ENCODE data around the gene PPP1R14C.

The PPP1R14C gene

DNA sequence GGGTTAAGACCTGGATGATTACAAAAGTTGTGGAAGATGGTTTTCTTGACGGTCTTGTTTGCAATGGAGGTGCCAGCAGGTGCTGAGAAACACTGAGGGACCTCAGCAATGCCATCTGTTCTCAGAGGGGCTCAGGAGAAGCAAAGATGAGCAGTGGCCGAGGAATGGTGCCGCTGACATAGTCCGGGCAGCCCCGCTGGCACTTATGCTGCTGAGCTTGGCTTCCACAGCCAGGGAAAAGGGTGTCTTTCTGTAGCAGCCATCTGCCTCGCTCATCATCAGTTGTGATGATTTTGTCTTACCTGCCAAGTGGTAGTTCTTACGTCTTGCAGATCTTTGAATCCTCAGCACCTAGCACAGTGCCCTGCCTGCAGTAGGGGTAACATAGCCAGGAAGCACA is 55.7 kb downstream of the PPP1R14C start:
- no peak for DNase-seq

DNA sequence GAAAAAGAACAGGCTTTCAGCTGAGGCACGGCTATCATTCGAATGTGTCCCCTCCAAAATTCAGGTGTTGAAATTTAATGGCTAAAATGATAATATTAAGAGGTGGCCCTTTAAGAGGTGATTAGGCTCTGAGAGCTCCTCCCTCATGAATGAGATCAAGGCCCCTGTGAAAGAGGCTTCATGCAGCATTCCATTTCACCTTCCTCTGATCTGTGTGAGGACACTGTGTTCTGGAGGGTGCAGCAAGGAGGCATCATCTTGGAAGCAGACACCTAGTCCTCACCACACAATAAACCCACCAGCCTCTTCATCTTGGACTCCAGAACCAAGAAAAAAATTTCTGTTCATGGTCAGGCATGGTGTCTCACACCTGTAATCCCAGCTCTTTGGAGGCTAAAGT is 56.4 kb downstream of the PPP1R14C start:
- no peak for DNase-seq

DNA sequence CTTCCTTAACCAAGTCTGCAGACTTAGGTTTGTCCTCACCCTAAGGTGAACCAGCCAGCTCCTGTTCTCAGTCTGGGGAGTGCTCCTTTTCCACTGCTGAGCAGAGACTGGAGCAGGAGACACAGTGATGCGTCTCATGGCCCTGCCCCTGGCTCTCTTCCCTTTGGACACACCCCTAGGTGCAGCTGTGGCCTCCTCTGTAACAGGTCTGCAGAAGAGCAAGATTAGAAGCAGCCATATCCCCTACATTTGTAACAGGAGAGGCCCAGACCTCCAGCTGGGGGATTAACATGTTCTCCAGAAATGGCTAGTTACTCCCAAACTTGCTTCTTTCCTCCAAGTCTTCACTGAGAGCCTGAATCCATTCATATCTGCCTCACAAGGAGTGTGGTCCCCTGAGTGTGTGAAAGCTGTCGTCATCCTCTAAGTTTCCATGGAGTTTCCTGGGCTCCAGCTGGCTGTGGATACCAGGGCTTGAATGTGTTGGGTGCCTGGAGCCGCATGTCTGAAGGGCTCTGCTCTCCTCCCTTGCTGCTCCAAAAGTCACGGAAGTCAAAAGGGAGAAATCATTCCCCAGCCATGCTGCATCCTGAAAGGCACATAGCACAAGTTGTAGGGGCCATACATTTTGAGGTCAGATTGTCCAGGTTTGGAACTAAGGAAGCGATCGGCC is 57.7 kb downstream of the PPP1R14C start:
- no peak for DNase-seq

DNA sequence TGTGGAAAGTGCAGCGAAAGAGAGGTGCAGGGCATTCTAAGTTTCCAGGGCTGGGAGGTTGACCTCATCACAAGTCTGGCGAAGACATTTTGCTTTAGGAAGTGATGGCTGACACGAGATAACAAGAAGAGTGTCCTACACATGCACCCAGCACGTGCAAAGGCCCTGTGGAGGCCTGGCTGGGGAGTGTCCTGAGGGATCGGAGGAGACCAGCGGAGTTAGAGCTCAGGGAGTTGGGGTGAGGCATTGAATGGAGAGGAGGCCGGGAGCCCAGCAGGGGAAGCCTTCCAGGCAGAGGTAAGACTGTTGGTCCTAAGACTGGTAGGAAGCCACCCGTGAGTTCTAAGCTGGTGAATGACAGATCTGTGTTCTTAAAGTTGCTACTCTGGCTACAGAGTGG is 58.4 kb downstream of the PPP1R14C start:
- DNase-seq = no peak

DNA sequence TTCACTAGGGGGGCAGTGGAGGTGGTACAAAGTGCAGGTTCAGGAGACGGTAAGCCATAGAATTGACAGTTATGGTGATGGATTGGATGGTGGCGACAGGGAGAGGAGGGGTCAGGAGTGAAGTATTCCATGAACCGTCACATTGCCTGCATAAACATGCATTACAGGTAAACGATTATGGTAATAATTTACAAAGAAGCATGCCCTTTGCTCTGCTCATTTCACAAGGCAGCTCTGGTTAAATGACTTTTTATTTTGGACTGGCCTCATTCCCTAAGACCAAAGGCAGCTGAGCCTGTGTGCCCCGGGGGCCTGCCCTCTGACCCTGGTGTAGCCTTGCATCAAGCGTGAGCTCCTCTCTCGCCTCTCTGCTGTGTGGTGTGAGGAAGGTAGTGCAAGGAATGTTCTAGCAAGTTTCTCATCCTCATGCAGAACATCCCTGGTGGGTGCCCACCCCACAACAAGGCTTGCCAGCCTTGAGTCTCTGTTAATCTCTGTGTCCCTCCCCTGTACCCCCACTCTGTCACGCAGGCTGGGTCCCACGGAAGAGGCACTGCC is 59.0 kb downstream of the PPP1R14C start:
- DNase-seq = no peak

DNA sequence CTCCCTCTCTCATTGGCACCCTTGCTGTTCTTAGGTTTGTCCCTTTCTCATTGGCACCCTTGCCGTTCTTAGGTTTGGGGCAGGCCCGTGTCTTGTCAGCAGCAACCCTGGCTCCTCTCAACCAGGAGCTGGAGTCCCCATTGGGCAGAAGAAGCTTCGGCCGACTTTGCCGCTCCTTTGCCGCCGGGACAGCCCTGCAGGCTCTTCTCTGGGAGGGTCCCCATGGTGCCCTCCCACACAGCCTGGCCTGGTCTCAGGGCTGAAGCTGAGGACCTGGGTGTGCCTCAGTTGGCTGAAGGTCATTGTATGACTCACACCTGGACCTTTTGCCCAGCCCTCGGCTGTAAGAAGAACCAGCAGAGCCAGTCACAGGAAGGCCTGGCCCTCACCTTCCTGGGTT is 59.6 kb downstream of the PPP1R14C start:
- no peak for DNase-seq

DNA sequence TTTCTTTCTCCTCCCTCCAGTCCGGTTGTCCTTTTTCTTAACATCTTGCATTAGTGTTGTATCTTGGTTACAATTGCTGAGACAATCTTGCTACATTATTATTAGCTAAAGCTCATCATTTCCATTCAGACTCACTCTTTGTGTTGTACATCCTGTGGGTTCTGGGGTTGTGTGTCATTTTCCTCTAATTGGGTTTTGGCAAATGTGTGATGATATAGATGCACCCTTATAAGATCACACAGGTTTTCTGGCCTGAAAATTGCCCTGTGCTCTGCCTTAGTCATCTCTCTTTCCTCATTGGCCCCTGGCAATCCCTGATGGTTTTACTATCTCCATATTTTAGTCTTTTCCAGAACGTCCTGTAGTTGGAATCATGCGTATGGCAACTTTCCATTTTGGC is 60.1 kb downstream of the PPP1R14C start:
- no peak for DNase-seq

DNA sequence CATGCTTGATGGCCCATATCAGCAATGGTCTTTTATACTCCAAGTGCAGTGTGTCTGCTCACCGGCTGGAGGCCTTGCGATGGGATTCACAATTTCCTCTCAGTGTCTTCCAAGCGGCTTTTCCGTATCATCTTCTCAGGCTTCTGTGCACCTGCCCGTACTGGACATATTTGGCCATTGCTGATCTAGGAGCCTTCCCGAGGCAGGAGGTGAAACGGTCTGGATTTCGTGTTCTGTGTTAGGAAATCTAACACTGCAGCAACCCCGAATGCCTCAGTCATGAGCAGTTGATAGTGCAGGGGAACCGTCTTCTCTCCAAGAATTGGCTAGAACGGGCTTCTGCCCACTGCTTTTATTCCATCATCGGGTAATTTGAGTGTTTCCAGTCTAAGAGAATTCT is 60.5 kb downstream of the PPP1R14C start:
- DNase-seq = no peak

DNA sequence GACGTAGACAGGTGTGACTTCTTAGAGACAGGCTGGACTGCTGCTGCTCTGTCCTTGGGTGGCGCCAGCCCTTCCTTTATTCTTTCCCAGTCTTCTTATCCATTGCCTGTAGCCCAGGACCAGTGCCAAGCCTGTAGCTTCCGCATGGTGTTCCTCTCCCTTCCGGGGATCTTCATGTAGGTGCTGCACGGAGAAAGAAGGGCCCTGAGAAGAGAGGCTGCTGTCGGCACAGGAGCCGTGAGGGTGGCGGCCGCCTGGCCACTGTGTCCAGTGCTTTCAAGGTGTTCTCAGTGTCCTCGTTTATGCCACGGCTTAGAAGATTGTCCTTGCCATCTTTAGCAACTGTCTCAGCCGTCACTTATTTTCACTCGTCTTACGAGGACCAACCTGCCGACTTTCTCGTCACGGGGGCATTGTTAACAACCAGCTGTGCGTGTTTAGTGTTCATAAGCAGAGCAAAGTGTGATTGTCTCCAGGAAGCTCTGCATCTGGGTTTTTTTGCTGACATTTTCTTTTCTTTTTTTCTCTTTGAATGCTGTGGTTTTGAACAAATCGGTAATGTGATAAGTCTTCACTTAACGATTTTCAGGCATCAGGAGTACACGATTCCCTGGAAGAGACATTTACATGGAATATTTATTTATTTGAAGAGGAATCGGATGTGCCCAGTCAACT is 61.2 kb downstream of the PPP1R14C start:
- no peak for DNase-seq

DNA sequence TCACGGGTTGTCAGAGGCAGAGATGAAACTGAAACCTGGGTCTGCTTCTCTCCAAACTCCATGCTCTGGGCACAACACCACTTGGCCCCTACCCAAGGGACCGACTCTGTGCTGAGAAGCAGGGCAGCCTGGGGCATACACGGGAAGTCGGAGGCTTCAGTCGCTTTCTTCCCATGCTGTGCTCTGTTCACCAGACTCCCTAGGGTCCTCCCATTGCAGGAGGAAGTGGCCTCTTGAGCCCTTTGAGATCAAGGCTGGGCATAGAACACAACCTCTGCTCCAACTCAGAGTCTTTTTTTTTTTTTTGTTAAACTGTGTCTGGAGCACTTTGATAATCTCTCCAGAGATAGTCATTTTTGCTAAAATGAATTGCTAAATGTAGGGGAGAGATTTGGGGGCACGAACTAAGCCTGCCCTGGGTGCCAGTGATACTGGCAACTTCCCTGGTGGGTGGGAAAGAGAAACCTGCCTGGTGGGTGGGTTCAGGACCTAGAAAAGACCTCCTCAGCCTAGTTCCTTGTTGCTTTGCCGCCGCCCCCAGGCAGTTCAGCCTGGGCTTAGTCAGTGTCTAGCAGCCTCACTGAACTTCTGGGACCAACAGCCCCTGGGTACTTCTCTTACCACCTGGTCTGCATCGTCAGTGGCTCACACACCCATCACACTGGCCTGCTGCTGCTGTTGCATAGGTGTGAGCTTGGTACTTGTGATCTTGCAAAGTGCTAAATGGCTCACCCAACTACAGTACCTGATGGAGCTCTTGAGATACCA is 62.0 kb downstream of the PPP1R14C start:
- no peak for DNase-seq

DNA sequence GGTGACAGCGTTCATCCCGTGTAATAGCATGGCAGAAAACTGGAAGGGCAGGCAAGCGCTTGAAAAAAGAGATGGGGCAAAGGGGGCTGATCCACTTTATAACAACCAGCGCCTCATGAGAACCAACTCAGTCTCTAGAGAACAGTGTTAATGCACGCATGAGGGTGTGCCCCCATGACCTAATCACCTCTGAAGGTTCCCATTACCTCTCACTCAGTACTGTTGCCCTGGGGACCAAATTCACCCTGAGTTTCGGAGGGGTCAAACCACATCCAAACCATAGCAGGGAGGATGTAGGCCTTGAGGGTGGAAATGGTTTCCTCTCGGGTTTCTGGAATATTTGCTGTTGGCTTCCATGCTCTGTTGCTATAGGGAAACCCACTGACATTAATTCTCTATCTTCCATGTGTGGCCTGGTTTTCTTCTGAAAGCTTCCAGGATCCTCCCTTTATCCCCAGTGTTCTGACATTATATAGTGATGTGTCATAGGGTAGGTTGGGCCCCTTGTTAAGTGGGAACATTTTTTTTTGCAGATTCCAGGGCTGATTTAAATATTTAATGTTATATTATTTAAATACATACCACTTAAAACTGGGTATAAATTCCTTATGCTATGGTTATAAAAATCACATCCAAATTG is 65.2 kb downstream of the PPP1R14C start:
- no peak for DNase-seq

DNA sequence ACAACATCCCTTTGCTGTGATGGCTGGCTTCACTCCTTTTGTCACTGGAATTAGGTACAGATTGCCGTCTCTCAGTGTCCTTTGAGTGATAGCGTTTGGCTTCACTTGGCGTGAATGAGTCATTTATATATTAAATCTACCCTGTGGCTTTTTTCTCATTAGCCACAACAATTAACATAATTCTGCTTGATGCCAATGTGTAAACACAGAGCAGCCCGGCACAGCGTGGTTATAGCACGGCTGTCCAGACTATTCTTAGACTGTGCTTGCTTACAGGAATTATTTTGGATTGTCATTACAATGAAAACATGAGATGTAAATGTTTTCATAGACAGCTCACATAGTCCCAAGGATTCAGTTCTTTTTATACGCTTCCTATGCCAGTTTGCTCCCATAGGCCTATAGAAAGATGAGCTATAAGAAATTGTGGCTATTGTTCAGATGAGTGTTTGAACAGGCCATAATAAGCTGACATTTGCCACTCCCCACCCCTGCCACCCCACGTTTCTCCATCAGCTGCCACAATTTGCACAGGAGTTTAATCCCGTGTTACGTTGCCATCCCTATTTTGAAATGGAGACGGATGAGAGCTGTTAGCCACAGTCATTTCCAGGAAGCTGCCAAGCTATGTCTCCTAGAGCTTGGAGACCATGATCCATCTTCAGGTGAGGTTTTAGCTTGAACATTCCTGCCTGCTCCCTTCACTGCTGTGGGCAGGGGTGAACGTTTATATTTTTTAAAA is 65.9 kb downstream of the PPP1R14C start:
- DNase-seq = peak; percentile 70

DNA sequence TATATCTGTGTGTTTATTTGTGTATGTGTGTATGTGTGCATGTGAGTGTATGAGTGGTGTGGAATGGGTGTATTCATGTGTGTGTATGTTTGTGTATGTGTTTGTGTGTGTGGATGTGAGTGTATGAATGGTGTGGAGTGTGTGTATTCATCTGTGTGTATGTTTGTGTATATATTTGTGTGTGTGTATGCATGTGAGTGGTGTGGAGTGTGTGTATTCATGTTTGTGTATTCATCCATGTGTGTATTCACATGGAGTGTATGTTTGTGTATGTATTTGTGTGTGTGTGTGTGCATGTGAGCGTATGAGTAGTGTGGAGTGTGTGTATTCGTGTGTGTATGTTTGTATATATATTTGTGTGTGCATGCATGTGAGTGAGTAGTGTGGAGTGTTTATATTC is 66.6 kb downstream of the PPP1R14C start:
- DNase-seq = no peak

DNA sequence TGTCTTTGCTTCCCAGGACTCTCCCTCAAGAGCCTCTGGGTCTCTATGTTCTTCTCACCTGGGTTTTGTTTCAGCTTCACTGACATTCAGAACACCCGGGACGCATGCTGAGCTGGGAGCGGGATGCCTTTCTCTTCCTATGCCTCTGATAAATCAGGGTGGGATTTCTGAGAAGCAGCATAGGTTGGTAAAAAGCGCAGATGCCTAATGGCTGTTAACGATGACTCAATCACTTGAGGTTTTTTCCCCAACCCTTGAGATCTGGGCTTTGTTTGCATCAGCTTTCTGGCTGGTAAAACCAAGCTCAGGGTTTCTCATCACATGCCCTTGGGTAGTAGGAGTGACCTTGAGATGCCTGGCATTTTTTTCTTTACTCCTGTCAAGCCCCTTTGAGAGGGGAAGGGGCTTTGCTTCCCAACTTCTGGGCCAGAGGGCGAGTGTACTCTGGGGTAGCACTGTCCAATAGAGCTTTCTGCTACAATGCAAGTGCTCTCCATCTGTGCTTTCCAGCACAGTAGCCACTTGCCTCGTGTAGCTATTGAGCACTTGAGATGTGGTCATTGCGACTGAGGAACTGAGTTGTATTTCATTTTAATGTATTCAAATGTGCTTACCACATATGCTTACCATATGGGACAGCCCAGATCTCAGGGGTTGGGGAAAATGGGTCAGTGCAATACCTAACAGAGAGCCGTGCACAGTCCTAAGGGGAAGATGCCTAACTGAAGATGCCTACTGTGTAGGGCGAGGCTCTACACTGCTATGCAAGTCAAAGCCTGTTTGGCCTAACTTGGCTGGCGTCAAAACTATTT is 69.1 kb downstream of the PPP1R14C start:
- no peak for DNase-seq

DNA sequence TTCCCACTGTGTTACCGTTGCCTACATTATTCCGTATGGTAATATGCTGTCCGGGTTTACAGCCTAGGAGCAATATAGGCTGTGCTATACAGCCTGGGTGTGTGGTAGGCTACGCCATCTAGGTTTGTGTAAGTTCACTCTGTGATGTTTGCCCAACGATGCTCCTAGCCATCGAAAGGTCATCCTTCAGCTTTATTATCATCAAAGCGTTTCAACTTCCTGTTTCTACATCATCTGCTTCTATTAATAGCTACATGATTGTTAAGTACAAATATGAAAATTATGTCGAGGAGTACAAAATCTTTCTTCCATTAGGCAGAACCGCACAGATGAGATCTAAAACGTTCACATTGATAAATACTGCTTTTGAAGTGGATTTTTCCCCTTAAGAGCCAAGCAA is 69.9 kb downstream of the PPP1R14C start:
- no peak for DNase-seq

DNA sequence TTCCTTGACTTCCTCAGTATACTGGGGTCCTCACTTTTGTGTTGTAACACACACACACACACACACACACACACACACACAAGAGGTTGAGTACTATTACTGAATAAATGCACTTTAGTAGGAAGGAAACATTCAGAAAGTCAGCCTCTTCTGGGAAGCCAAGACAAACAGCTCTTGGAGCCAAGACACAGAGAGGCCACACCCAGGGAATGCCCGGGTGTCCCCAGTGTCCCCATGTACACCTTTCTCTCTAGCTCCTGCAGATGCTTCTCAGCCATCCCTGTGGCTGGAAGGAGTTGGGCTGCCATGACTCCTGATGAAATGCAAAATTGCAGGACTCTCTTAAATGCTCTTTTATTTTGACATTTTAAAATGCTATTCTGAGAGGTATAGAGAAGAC is 70.5 kb downstream of the PPP1R14C start:
- DNase-seq = no peak

DNA sequence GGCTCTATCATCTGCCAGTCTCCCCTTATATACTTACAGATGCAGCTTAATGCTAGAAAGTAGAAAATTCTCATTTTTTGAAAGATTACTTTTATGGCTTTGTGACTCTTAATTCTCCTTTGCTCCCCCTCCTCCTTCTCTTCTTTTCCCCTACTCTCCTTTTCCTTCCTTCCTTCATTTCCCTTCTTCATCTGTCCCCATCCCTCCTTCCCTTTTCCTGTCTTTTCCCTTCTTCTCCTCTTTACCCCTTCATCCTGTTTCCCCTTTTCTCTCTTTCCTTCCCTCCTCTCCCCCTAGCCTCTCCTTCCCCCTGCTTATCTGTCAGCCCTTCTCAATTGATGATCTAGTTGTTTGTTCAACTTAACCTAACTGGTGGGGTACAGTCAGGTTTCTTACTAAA is 71.5 kb downstream of the PPP1R14C start:
- no peak for DNase-seq

DNA sequence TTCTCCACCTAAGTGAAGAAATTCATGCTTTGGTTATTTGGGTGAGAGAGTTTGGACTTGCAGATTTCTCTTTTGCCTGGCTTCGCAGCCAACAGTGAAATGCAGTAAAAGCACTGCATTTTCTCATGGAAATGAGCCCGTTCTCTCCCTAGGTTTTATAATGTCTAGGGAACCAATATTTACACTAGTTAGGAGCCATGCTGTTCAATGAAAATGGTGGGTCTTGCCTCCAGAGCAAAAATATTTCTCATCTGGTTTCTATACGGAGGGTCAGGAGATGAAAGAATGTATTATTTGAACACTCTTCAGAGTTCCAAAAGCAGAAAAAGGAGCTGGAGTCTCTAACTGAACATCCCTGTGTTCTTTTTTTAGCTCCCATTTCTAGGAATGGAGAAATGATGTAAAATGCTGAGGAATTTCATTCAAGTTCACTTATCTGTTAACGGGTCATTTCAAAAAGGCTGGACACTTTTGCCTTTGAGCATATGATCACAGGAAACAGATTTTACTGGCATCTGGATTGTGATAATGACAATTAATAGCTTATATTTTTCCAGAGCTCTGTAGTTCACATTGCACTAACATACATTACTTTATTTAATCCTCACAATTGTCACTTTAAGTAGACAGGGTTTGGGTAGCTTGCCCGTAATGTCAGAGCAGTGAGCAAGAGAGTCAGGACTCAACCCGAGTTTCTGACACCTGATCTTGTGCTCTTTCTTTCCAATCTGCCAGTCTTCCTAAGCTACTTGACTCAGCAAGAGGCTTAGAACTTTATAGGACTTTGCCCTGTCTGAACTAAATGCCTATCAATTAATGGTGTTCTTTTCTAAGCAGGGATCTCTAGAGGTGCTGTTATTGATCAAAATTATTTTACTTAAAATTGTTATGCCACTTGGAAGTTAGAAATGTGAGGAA is 78.0 kb downstream of the PPP1R14C start:
- no peak for DNase-seq

DNA sequence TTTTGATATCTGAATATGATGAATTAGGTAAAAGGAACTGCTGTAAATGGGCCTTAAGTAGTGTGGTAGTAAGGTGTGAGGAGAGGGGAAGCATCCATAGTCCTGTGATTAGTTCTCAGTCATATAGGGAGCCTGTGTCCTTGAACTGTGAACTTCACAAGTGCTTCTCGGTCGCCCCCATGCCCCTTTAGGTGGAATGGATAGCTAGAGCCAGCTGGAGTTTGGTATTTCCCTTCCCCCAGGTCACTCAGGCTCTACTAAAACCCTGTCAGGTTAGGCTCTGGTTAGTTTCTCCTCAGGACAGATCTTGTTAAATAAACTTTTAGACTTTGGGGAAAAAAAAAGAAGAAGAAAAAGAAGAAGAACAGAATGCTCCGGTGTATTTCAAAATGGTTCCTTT is 82.0 kb downstream of the PPP1R14C start:
- no peak for DNase-seq

DNA sequence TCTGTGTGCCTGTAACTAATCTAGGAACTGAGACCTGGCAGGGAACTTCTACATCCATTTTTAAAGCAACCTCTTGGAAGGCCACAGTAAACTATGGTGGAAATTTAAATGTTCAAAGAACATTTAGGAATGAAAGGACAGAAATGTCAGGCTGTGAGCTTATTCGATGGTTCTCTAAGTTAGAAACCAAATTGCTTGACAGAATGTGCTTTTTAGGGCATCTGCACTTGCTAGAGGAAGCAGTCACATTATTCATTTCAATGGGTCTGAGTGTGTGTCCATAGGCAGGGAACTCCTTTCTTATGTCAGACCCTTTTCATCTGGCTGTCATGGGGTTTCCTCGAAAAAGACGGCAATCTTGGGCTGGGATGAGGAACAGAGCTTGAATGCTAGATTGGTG is 84.4 kb downstream of the PPP1R14C start:
- DNase-seq = no peak
